Measurements from ENCODE around the gene SLC49A3.

SLC49A3 gene

GRCh38 chr4:682490-683172, 6.3 kb downstream of the SLC49A3 start:
- H3K9me3 ChIP-seq (ENCODE audit: control insufficient read depth, insufficient read depth, low read length) = no peaks in the 10 kb centered on the region
- H3K36me3 ChIP-seq (ENCODE audit: control insufficient read depth, insufficient read depth, low read length) = peaks cover 6% of the 10 kb centered on the region
- no peak overlapping the region for H3K4me3 ChIP-seq (ENCODE audit: low read depth, low read length)
- no peaks in the 10 kb centered on the region for H3K27me3 ChIP-seq (ENCODE audit: control insufficient read depth, insufficient read depth, low read length)
- no peak overlapping the region for H3K9ac ChIP-seq (ENCODE audit: low read depth, low read length)
- no peaks in the 10 kb centered on the region for H3K4me1 ChIP-seq (ENCODE audit: control insufficient read depth, insufficient read depth, low read length)

- Histone ChIP-seq H3K4me1 (ENCODE audit: control insufficient read depth, insufficient read depth, low read length) (no peaks in the 10 kb centered on the region), H3K36me3 (ENCODE audit: control insufficient read depth, insufficient read depth, low read length) (peaks cover 6% of the 10 kb centered on the region), H3K27me3 (ENCODE audit: control insufficient read depth, insufficient read depth, low read length) (no peaks in the 10 kb centered on the region), H3K4me3 (ENCODE audit: low read depth, low read length) (no peak overlapping the region), H3K9ac (ENCODE audit: low read depth, low read length) (no peak overlapping the region), H3K9me3 (ENCODE audit: control insufficient read depth, insufficient read depth, low read length) (no peaks in the 10 kb centered on the region)
Measured at GRCh38 chr4:681736-682451, 7.1 kb downstream of the SLC49A3 start.

GRCh38 chr4:680928-681645, 7.9 kb downstream of the SLC49A3 start:
- H3K4me1 ChIP-seq (ENCODE audit: control insufficient read depth, insufficient read depth, low read length) = no peaks in the 10 kb centered on the region
- H3K27me3 ChIP-seq (ENCODE audit: control insufficient read depth, insufficient read depth, low read length) = no peaks in the 10 kb centered on the region
- no peak overlapping the region for H3K9ac ChIP-seq (ENCODE audit: low read depth, low read length)
- H3K4me3 ChIP-seq (ENCODE audit: low read depth, low read length) = peak overlapping the region; percentile 50
- no peaks in the 10 kb centered on the region for H3K9me3 ChIP-seq (ENCODE audit: control insufficient read depth, insufficient read depth, low read length)
- H3K36me3 ChIP-seq (ENCODE audit: control insufficient read depth, insufficient read depth, low read length) = peaks cover 6% of the 10 kb centered on the region

- Histone ChIP-seq H3K4me3 (ENCODE audit: low read depth, low read length) (peak overlapping the region; percentile 50), H3K36me3 (ENCODE audit: control insufficient read depth, insufficient read depth, low read length) (peaks cover 8% of the 10 kb centered on the region), H3K9ac (ENCODE audit: low read depth, low read length) (no peak overlapping the region), H3K9me3 (ENCODE audit: control insufficient read depth, insufficient read depth, low read length) (no peaks in the 10 kb centered on the region), H3K4me1 (ENCODE audit: control insufficient read depth, insufficient read depth, low read length) (no peaks in the 10 kb centered on the region), H3K27me3 (ENCODE audit: control insufficient read depth, insufficient read depth, low read length) (no peaks in the 10 kb centered on the region)
Measured at GRCh38 chr4:680551-680927, 8.4 kb downstream of the SLC49A3 start.

- Histone ChIP-seq H3K9me3 (ENCODE audit: control insufficient read depth, insufficient read depth, low read length) (no peaks in the 10 kb centered on the region), H3K4me3 (ENCODE audit: low read depth, low read length) (peak overlapping the region; percentile 50), H3K9ac (ENCODE audit: low read depth, low read length) (no peak overlapping the region), H3K36me3 (ENCODE audit: control insufficient read depth, insufficient read depth, low read length) (peaks cover 11% of the 10 kb centered on the region), H3K27me3 (ENCODE audit: control insufficient read depth, insufficient read depth, low read length) (no peaks in the 10 kb centered on the region), H3K4me1 (ENCODE audit: control insufficient read depth, insufficient read depth, low read length) (no peaks in the 10 kb centered on the region)
Measured at GRCh38 chr4:680091-680490, 8.9 kb downstream of the SLC49A3 start.

GRCh38 chr4:679629-680028, 9.3 kb downstream of the SLC49A3 start:
- Histone ChIP-seq H3K4me3 (ENCODE audit: low read depth, low read length) (no peak overlapping the region), H3K36me3 (ENCODE audit: control insufficient read depth, insufficient read depth, low read length) (peaks cover 11% of the 10 kb centered on the region), H3K9me3 (ENCODE audit: control insufficient read depth, insufficient read depth, low read length) (no peaks in the 10 kb centered on the region), H3K9ac (ENCODE audit: low read depth, low read length) (no peak overlapping the region), H3K27me3 (ENCODE audit: control insufficient read depth, insufficient read depth, low read length) (no peaks in the 10 kb centered on the region), H3K4me1 (ENCODE audit: control insufficient read depth, insufficient read depth, low read length) (no peaks in the 10 kb centered on the region)

- H3K36me3 ChIP-seq (ENCODE audit: control insufficient read depth, insufficient read depth, low read length) = peaks cover 11% of the 10 kb centered on the region
- H3K4me3 ChIP-seq (ENCODE audit: low read depth, low read length) = no peak overlapping the region
- no peak overlapping the region for H3K9ac ChIP-seq (ENCODE audit: low read depth, low read length)
- H3K27me3 ChIP-seq (ENCODE audit: control insufficient read depth, insufficient read depth, low read length) = no peaks in the 10 kb centered on the region
- H3K9me3 ChIP-seq (ENCODE audit: control insufficient read depth, insufficient read depth, low read length) = no peaks in the 10 kb centered on the region
- no peaks in the 10 kb centered on the region for H3K4me1 ChIP-seq (ENCODE audit: control insufficient read depth, insufficient read depth, low read length)
Measured at GRCh38 chr4:679104-679481, 9.9 kb downstream of the SLC49A3 start.

- no peak overlapping the region for H3K9ac ChIP-seq (ENCODE audit: low read depth, low read length)
- H3K4me1 ChIP-seq (ENCODE audit: control insufficient read depth, insufficient read depth, low read length) = no peaks in the 10 kb centered on the region
Measured at GRCh38 chr4:678331-679103, 10.4 kb downstream of the SLC49A3 start.

GRCh38 chr4:677431-678293, 11.3 kb downstream of the SLC49A3 start:
- H3K9ac ChIP-seq (ENCODE audit: low read depth, low read length) = no peak overlapping the region

More at GRCh38 chr4:678331-679103, 10.4 kb downstream of the SLC49A3 start:
- Histone ChIP-seq H3K27me3 (ENCODE audit: control insufficient read depth, insufficient read depth, low read length) (no peaks in the 10 kb centered on the region), H3K9me3 (ENCODE audit: control insufficient read depth, insufficient read depth, low read length) (no peaks in the 10 kb centered on the region), H3K36me3 (ENCODE audit: control insufficient read depth, insufficient read depth, low read length) (peaks cover 12% of the 10 kb centered on the region), H3K4me3 (ENCODE audit: low read depth, low read length) (no peak overlapping the region)

GRCh38 chr4:676871-677235, 12.1 kb downstream of the SLC49A3 start:
- no peaks in the 10 kb centered on the region for H3K9me3 ChIP-seq (ENCODE audit: control insufficient read depth, insufficient read depth, low read length)
- H3K4me3 ChIP-seq (ENCODE audit: low read depth, low read length) = no peak overlapping the region
- peaks cover 4% of the 10 kb centered on the region for H3K4me1 ChIP-seq (ENCODE audit: control insufficient read depth, insufficient read depth, low read length)
- H3K36me3 ChIP-seq (ENCODE audit: control insufficient read depth, insufficient read depth, low read length) = peaks cover 22% of the 10 kb centered on the region
- no peaks in the 10 kb centered on the region for H3K27me3 ChIP-seq (ENCODE audit: control insufficient read depth, insufficient read depth, low read length)
- H3K9ac ChIP-seq (ENCODE audit: low read depth, low read length) = no peak overlapping the region

More at GRCh38 chr4:677431-678293, 11.3 kb downstream of the SLC49A3 start:
- H3K9me3 ChIP-seq (ENCODE audit: control insufficient read depth, insufficient read depth, low read length) = no peaks in the 10 kb centered on the region
- H3K36me3 ChIP-seq (ENCODE audit: control insufficient read depth, insufficient read depth, low read length) = peaks cover 16% of the 10 kb centered on the region
- H3K27me3 ChIP-seq (ENCODE audit: control insufficient read depth, insufficient read depth, low read length) = no peaks in the 10 kb centered on the region
- peaks cover 4% of the 10 kb centered on the region for H3K4me1 ChIP-seq (ENCODE audit: control insufficient read depth, insufficient read depth, low read length)
- H3K4me3 ChIP-seq (ENCODE audit: low read depth, low read length) = no peak overlapping the region

Measured in iPS-15b (cell line).